Omental fat pad (tissue), 4 donors: ENCODE results near the gene CACNA1D. TPM values are rescaled to one million over a fixed set of nuclear protein-coding genes. Genes with fewer than 3 reads are reported as not detected.

ENCODE experiments used
- ATAC-seq: fragments of 150-250 bp; one replicate; pipeline ENCODE4 v1.9.1; 2016; ENCODE audit warnings: mild to moderate bottlenecking, moderate library complexity; ENCODE audit not compliant: low FRiP score
- DNase-seq: peaks from one replicate; pipeline ENCODE4 v3.0.0-alpha.2; 2019; ENCODE audit warnings: low spot score
- CTCF ChIP-seq, 3 donors: fragments of 450-650 bp; IDR thresholded peaks; one replicate each; pipeline ENCODE4 v1.5.1; 2016 to 2017; ENCODE audit warnings: antibody characterized with exemption in 3 of 3, mild to moderate bottlenecking in 3 of 3, moderate library complexity in 2 of 3
- total RNA-seq, 4 donors: library from RNA; depleted of rRNA; stranded (reverse); fragments of >200 nt; gene quantifications; one replicate each; pipeline ENCODE4 v1.1.0, GENCODE V29; 2016

The CACNA1D gene
- total RNA-seq, 4 donors from 2014 or later = 0.24 to 1.8 (median 0.74) TPM

GRCh38 chr3:53599771-53600170 is 105.4 kb downstream of the CACNA1D start:
- ATAC-seq (no peak), DNase-seq (no peak)
- no peak for TF ChIP-seq CTCF (IDR thresholded peaks at IDR 0.05)

- no peak for ATAC-seq
Measured at GRCh38 chr3:53602866-53603265, 108.5 kb downstream of the CACNA1D start.

GRCh38 chr3:53604232-53604631 is 109.8 kb downstream of the CACNA1D start:
- TF ChIP-seq CTCF (IDR thresholded peaks at IDR 0.05) = no peak
- ATAC-seq (no peak), DNase-seq (no peak)

More at GRCh38 chr3:53602866-53603265, 108.5 kb downstream of the CACNA1D start:
- TF ChIP-seq CTCF (IDR thresholded peaks at IDR 0.05) = no peak
- DNase-seq = no peak

- no peak for DNase-seq
Measured at GRCh38 chr3:53606793-53607192, 112.4 kb downstream of the CACNA1D start.

GRCh38 chr3:53612508-53612907 is 118.1 kb downstream of the CACNA1D start:
- no peak for ATAC-seq
- no peak for DNase-seq
- no peak for TF ChIP-seq CTCF (IDR thresholded peaks at IDR 0.05)

More at GRCh38 chr3:53606793-53607192, 112.4 kb downstream of the CACNA1D start:
- ATAC-seq = no peak
- no peak for TF ChIP-seq CTCF (IDR thresholded peaks at IDR 0.05)

- DNase-seq (no peak), ATAC-seq (no peak)
- no peak for TF ChIP-seq CTCF (IDR thresholded peaks at IDR 0.05)
Measured at GRCh38 chr3:53613125-53613524, 118.7 kb downstream of the CACNA1D start.

GRCh38 chr3:53614307-53614706 is 119.9 kb downstream of the CACNA1D start:
- DNase-seq = no peak
- ATAC-seq = no peak
- no peak for TF ChIP-seq CTCF (IDR thresholded peaks at IDR 0.05)
